HepG2 (cell line): ENCODE results near the gene MRLN. TPM values are rescaled to one million over a fixed set of nuclear protein-coding genes. Genes with fewer than 3 reads are reported as not detected.
A peak's percentile ranks its signal among the peaks of the same experiment; 100 is the strongest.

ENCODE experiments used
- AGO2 ChIP-seq: fragments of 200-400 bp; formaldehyde crosslinking; optimal IDR thresholded peaks from 2 replicates; pipeline ENCODE3; 2017; ENCODE audit warnings: mild to moderate bottlenecking, low read depth, low read length, moderate library complexity
- CREB1 ChIP-seq, 2 experiments: fragments of 450-650 bp in 1 of 2; IDR thresholded peaks; 2 replicates each; pipeline ENCODE4 v1.6.1; 2016 to 2017; ENCODE audit warnings: control low read depth in 1 of 2, mild to moderate bottlenecking in 1 of 2, missing compliant biosample characterization in 1 of 2, missing genetic modification characterization in 1 of 2
- FOSL1 ChIP-seq: sonication (generic); formaldehyde crosslinking; IDR thresholded peaks from 2 replicates; pipeline ENCODE4 v1.9.0; 2021; ENCODE audit warnings: missing genetic modification reagents, borderline replicate concordance
- MLX ChIP-seq: IDR thresholded peaks from 2 replicates; pipeline ENCODE4 v1.6.1; 2016
- NONO ChIP-seq, 2 experiments: fragments of 450-650 bp in 1 of 2; sonication (generic) in 1 of 2; formaldehyde crosslinking in 1 of 2; IDR thresholded peaks in 1 of 2; conservative IDR thresholded peaks in 1 of 2; 2 replicates each; pipeline versions ENCODE4 v1.6.1 to v1.8.0; 2017 to 2022; ENCODE audit warnings: mild to moderate bottlenecking in 1 of 2, missing genetic modification reagents in 1 of 2, moderate library complexity in 1 of 2
- NR3C1 ChIP-seq: sonication (generic); formaldehyde crosslinking; IDR thresholded peaks from 2 replicates; pipeline ENCODE4 v1.4.0; 2020; ENCODE audit warnings: missing genetic modification reagents
- RNF2 ChIP-seq: fragments of 450-650 bp; conservative IDR thresholded peaks from 2 replicates; pipeline ENCODE4 v1.6.1; 2016; ENCODE audit warnings: low read depth
- SATB2 ChIP-seq: sonication (generic); formaldehyde crosslinking; IDR thresholded peaks from 2 replicates; pipeline ENCODE4 v1.5.0; 2020; ENCODE audit warnings: missing genetic modification reagents
- SOX5 ChIP-seq: IDR thresholded peaks from 2 replicates; pipeline ENCODE4 v1.6.1; 2016; ENCODE audit warnings: borderline replicate concordance
- SRSF1 ChIP-seq: fragments of 200-400 bp; formaldehyde crosslinking; optimal IDR thresholded peaks from 2 replicates; pipeline ENCODE3; 2017; ENCODE audit warnings: mild to moderate bottlenecking, low read depth, low read length, moderate library complexity
- SRY ChIP-seq: sonication (generic); formaldehyde crosslinking; IDR thresholded peaks from 2 replicates; pipeline ENCODE4 v1.8.0; 2022; ENCODE audit warnings: mild to moderate bottlenecking, missing genetic modification reagents
- ZFP36 ChIP-seq: fragments of 150-350 bp; IDR thresholded peaks from 2 replicates; pipeline ENCODE4 v1.6.1; 2018; ENCODE audit warnings: borderline replicate concordance, low read length, low read depth; ENCODE audit not compliant: partially characterized antibody
- ZFP36L1 ChIP-seq: sonication (generic); formaldehyde crosslinking; IDR thresholded peaks from 2 replicates; pipeline ENCODE4 v1.8.0; 2022; ENCODE audit warnings: mild to moderate bottlenecking, missing genetic modification reagents, moderate library complexity
- ZNF143 ChIP-seq: sonication (generic); formaldehyde crosslinking; IDR thresholded peaks from 2 replicates; pipeline ENCODE4 v1.4.0; 2020; ENCODE audit warnings: missing genetic modification reagents
- ZNF260 ChIP-seq: sonication (generic); formaldehyde crosslinking; IDR thresholded peaks from 2 replicates; pipeline ENCODE4 v1.4.0; 2020; ENCODE audit warnings: missing genetic modification reagents, low read depth, mild to moderate bottlenecking, borderline replicate concordance
- ZNF263 ChIP-seq: sonication (generic); formaldehyde crosslinking; IDR thresholded peaks from 2 replicates; pipeline ENCODE4 v1.4.0; 2020; ENCODE audit warnings: missing genetic modification reagents
- ZNF383 ChIP-seq: sonication (generic); formaldehyde crosslinking; IDR thresholded peaks from 2 replicates; pipeline ENCODE4 v1.4.0; 2020; ENCODE audit warnings: missing genetic modification reagents, mild to moderate bottlenecking, borderline replicate concordance
- ZNF629 ChIP-seq: sonication (generic); formaldehyde crosslinking; conservative IDR thresholded peaks from 2 replicates; pipeline ENCODE4 v1.5.0; 2020; ENCODE audit warnings: missing genetic modification reagents
- ZNF737 ChIP-seq: sonication (generic); formaldehyde crosslinking; IDR thresholded peaks from 2 replicates; pipeline ENCODE4 v1.5.0; 2020; ENCODE audit warnings: missing genetic modification reagents, mild to moderate bottlenecking, borderline replicate concordance
- ZNF772 ChIP-seq: sonication (generic); formaldehyde crosslinking; IDR thresholded peaks from 2 replicates; pipeline ENCODE4 v1.5.0; 2020; ENCODE audit warnings: mild to moderate bottlenecking, missing genetic modification reagents
- polyA plus RNA-seq, 8 experiments: library from polyadenylated mRNA; depleted of rRNA in 3 of 8; stranded (reverse) in 7 of 8; unstranded in 1 of 8; fragments of >200 nt; fragmentation: Illumina TruSeq in 4 of 8; extraction: Trizol in 4 of 8; gene quantifications; 2 replicates each; pipeline versions ENCODE4 v1.2.1 to v1.2.3, GENCODE V29; 2011 to 2016; ENCODE audit warnings: low read depth in 4 of 8, missing spikeins in 1 of 8, mixed read lengths in 1 of 8; ENCODE audit not compliant: insufficient read depth in 1 of 8
- total RNA-seq, 5 experiments: library from RNA; depleted of rRNA; stranded (reverse); fragments of >200 nt; fragmentation: Illumina TruSeq; extraction: Trizol; gene quantifications; 2 replicates each; pipeline ENCODE4 v1.2.3, GENCODE V29; 2016; ENCODE audit warnings: low read depth in 1 of 5
- TF ChIP-seq, protein P1 (sequence below): sonication (generic); formaldehyde crosslinking; IDR thresholded peaks from 2 replicates; pipeline ENCODE4 v1.4.0; 2020; ENCODE audit warnings: missing genetic modification reagents, borderline replicate concordance
- TF ChIP-seq, protein P2 (sequence below): sonication (generic); formaldehyde crosslinking; IDR thresholded peaks from 2 replicates; pipeline ENCODE4 v1.4.0; 2020; ENCODE audit warnings: low read depth, mild to moderate bottlenecking, missing genetic modification reagents
- TF ChIP-seq, protein P3 (sequence below): sonication (generic); formaldehyde crosslinking; IDR thresholded peaks from 2 replicates; pipeline ENCODE4 v1.8.1; 2023; ENCODE audit warnings: mild to moderate bottlenecking, inconsistent platforms, moderate library complexity, missing genetic modification reagents, borderline replicate concordance
- TF ChIP-seq, protein P4 (sequence below): sonication (generic); formaldehyde crosslinking; IDR thresholded peaks from 2 replicates; pipeline ENCODE4 v1.5.1; 2020; ENCODE audit warnings: mild to moderate bottlenecking, moderate library complexity, missing genetic modification reagents

The MRLN gene
- total and polyA plus RNA-seq, 2 of the 13 experiments (the other 11 are each of a cell fraction or from before 2014, with no cell fraction given), result not detected

DNA sequence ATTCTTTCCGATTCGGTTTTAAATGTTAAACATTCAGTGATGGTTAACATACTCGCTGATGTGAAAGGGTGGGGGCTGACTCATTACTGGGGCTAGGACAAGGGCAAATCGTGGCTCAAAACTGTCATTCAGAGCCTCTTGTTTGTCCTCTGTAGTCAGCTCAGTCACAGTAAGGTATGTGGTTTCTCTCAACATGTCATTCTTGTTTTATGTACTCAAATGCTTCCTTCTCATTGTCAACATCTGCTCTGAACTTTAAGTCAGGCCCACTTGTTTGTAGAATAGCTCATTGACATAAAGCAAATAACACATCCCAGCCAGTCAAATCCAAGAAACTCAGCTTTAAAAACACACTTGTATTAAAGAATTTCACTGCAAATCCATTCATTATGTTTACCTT lies 50.9 kb downstream of the MRLN start (continued):
- TF ChIP-seq, protein P1, sequence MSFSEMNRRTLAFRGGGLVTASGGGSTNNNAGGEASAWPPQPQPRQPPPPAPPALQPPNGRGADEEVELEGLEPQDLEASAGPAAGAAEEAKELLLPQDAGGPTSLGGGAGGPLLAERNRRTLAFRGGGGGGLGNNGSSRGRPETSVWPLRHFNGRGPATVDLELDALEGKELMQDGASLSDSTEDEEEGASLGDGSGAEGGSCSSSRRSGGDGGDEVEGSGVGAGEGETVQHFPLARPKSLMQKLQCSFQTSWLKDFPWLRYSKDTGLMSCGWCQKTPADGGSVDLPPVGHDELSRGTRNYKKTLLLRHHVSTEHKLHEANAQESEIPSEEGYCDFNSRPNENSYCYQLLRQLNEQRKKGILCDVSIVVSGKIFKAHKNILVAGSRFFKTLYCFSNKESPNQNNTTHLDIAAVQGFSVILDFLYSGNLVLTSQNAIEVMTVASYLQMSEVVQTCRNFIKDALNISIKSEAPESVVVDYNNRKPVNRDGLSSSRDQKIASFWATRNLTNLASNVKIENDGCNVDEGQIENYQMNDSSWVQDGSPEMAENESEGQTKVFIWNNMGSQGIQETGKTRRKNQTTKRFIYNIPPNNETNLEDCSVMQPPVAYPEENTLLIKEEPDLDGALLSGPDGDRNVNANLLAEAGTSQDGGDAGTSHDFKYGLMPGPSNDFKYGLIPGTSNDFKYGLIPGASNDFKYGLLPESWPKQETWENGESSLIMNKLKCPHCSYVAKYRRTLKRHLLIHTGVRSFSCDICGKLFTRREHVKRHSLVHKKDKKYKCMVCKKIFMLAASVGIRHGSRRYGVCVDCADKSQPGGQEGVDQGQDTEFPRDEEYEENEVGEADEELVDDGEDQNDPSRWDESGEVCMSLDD, result no peak
- TF ChIP-seq ZNF260 (CRISPR knock-in tag), result no peak
- TF ChIP-seq ZNF143 (CRISPR knock-in tag), result no peak
- TF ChIP-seq FOSL1 (CRISPR knock-in tag), result no peak
- no peak for TF ChIP-seq ZNF383 (CRISPR knock-in tag)
- TF ChIP-seq MLX, result no peak
- TF ChIP-seq RNF2, result no peak
- TF ChIP-seq NR3C1 (CRISPR knock-in tag), result no peak
- TF ChIP-seq AGO2, result no peak
- no peak for TF ChIP-seq ZNF263
- TF ChIP-seq, protein P2, sequence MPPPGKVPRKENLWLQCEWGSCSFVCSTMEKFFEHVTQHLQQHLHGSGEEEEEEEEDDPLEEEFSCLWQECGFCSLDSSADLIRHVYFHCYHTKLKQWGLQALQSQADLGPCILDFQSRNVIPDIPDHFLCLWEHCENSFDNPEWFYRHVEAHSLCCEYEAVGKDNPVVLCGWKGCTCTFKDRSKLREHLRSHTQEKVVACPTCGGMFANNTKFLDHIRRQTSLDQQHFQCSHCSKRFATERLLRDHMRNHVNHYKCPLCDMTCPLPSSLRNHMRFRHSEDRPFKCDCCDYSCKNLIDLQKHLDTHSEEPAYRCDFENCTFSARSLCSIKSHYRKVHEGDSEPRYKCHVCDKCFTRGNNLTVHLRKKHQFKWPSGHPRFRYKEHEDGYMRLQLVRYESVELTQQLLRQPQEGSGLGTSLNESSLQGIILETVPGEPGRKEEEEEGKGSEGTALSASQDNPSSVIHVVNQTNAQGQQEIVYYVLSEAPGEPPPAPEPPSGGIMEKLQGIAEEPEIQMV, result no peak
- no peak for TF ChIP-seq SRSF1
- no peak for TF ChIP-seq ZFP36
- TF ChIP-seq, protein P3, sequence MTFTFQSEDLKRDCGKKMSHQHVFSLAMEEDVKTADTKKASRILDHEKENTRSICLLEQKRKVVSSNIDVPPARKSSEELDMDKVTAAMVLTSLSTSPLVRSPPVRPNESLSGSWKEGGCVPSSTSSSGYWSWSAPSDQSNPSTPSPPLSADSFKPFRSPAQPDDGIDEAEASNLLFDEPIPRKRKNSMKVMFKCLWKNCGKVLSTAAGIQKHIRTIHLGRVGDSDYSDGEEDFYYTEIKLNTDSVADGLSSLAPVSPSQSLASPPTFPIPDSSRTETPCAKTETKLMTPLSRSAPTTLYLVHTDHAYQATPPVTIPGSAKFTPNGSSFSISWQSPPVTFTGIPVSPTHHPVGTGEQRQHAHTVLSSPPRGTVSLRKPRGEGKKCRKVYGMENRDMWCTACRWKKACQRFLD (CRISPR knock-in tag), result no peak
- no peak for TF ChIP-seq ZNF629 (CRISPR knock-in tag)
- no peak for TF ChIP-seq SRY (CRISPR knock-in tag)
- TF ChIP-seq ZFP36L1, result no peak
- TF ChIP-seq SOX5, result peak; percentile 89
- TF ChIP-seq, protein P4, sequence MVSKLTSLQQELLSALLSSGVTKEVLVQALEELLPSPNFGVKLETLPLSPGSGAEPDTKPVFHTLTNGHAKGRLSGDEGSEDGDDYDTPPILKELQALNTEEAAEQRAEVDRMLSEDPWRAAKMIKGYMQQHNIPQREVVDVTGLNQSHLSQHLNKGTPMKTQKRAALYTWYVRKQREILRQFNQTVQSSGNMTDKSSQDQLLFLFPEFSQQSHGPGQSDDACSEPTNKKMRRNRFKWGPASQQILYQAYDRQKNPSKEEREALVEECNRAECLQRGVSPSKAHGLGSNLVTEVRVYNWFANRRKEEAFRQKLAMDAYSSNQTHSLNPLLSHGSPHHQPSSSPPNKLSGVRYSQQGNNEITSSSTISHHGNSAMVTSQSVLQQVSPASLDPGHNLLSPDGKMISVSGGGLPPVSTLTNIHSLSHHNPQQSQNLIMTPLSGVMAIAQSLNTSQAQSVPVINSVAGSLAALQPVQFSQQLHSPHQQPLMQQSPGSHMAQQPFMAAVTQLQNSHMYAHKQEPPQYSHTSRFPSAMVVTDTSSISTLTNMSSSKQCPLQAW (CRISPR knock-in tag), result no peak
- TF ChIP-seq NONO (IDR thresholded peaks at IDR 0.05), result no peak
- TF ChIP-seq NONO (CRISPR knock-in tag; conservative IDR thresholded peaks at IDR 0.05), result no peak
- TF ChIP-seq SATB2 (CRISPR knock-in tag), result no peak
- TF ChIP-seq CREB1 (IDR thresholded peaks at IDR 0.05), result no peak
- TF ChIP-seq CREB1 (CRISPR knock-in tag; IDR thresholded peaks at IDR 0.05), result no peak
- no peak for TF ChIP-seq ZNF737 (CRISPR knock-in tag)
- TF ChIP-seq ZNF772 (CRISPR knock-in tag), result no peak
